ENCODE measurements around the gene SAP30L.

The SAP30L gene

GRCh38 chr5:154445422-154446194, at the start of gene SAP30L:
Gene SAP30L (plus strand): TSS chr5:154445997. CDS start chr5:154446605, 608 bp downstream.
- in situ Hi-C loops (cut with MboI; ENCODE audit: low sequenced_read_pairs), result no loop called here

GRCh38 chr5:154396128-154396527, 49.7 kb upstream of the SAP30L start:
- in situ Hi-C loops (cut with MboI; ENCODE audit: low sequenced_read_pairs), result no loop called here

DNA sequence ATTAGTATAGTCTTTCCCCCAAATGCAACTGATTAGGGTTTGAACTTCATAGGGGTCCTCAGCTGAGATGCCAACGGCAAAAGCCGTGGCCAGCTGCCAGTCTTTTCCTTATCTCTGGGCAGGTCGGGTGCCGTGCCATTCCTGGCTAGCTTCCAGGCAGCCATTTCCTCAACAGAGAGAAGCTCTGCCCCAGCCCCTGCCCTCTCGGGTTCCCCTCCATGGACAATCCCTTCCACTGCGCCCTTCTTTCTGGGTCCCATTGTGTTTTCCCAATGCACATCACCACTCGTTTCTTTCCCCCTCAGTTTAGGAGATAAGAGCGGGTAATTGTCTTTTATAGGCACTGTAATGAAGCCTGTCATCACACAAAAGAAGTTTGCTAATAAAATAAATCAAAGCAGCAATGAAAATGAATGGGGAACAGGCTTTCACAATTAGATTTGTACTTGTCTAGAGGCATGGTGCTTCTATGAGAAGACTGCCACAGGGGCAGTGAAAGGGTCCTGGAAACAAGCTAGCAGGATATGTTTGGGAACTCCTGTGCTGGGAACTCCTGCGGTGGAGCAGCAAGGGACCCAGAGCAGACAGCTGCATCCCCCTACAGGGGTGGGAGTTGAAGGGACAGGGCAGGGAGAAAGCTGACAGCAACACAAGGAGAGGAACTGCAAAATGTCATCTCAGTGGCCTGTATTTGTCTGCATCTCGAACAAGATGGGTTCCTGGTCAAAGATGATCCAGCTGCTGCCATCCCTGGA, 48.0 kb upstream of the SAP30L start:
- in situ Hi-C loops (cut with MboI; ENCODE audit: low sequenced_read_pairs), result no loop called here

GRCh38 chr5:154400678-154401077, 45.1 kb upstream of the SAP30L start:
- in situ Hi-C loops (cut with MboI; ENCODE audit: low sequenced_read_pairs), result no loop called here

DNA sequence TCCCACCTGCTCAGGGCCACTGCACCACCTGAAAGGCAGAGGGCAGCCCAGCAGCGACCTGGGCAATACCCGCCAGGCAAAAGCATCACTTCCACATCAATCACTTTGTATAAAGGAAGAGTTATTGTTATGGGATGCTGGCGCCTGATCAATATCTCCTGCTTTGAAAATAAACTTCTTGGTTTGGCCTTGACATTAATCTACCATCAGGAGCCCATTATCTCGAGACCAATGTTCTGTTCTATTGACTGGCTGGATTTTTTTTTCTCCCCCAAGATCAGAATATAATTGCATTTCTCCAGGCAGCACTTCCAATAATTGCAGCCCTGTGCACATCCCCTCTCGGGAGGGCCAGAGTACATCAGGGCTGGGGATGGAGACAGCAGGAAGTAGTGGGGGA, 44.4 kb upstream of the SAP30L start:
- in situ Hi-C loops (cut with MboI; ENCODE audit: low sequenced_read_pairs), result no loop called here

DNA sequence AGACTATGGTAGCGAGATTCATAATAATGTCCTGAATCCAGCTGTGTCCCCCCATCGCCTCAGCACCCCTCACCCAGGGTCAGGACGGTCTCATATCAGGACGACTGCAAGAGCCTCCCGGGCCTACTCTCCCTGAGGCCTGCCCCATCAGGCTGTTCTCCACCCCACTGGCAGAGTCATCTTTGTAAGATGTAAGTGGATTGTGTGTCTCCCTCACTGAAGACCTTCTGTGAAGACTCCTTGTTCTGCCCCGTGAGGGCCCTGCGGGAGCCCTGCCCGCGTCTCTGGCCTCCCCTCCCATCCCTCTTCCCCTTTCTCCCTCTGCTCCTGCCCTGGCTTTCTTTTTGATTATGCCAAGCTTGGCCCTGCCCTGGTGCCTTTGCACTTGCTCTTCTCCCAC, 43.9 kb upstream of the SAP30L start:
- in situ Hi-C loops (cut with MboI; ENCODE audit: low sequenced_read_pairs), result no loop called here

DNA sequence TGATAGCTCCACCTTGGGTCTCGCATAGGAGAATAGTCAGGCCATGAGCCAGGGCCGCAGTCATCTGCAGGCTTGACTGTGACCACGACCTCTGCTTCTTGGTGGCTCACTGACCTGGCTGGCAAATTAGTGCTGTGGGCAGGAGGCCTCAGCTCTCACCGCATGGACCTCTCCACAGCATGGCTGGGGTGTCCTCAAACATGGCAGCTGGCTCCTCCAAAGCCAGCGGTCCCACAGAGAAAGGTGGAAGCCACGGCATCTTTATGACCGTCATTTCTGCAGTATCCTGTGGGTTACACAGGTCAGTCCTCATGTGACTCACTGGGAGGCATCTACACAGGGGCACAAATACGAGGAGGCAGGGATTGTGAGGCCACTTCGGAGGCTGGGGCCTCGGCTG, 43.2 kb upstream of the SAP30L start:
- in situ Hi-C loops (cut with MboI; ENCODE audit: low sequenced_read_pairs), result no loop called here

DNA sequence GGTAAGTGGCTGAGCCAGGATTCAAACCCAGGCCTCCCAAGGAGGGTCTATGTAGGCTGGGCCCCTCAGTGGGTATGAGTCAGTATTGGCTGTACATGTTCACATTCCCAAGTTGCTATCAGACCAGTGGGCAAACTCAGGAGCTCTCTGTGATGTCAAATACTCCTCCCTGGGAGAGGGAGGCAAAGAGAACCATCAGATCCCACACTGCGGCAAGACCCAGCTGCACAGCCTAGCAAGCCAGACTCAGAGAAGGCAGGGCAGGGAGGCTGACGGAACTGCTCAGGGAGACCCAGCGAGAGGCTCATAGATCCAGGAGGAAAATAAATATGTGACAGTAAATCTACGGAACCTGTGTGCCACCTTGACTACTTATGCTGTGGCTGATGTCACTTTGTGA, 42.6 kb upstream of the SAP30L start:
- in situ Hi-C loops (cut with MboI; ENCODE audit: low sequenced_read_pairs), result no loop called here

- in situ Hi-C loops (cut with MboI; ENCODE audit: low sequenced_read_pairs), result no loop called here
These were observed 41.9 kb upstream of the SAP30L start for GRCh38 chr5:154403776-154404387.

- in situ Hi-C loops (cut with MboI; ENCODE audit: low sequenced_read_pairs), result no loop called here
These were observed 40.6 kb upstream of the SAP30L start for GRCh38 chr5:154405078-154405792.

DNA sequence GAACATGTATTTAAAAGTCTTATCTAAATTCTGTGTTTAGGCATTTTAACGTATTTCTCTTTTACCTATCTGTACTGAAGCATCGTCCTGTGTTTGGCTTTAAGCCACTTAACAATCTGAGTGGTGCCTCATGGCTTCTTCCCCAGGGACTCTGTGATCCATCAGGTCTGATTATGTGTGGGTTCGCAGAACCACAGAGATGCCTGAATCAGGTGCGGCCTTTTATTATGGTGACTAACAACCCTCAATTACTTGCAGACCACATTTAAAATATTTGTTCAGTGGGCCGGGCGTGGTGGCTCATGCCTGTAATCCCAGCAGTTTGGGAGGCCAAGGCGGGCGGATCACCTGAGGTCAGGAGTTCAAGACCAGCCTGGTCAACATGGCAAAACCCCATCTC, 39.6 kb upstream of the SAP30L start:
- in situ Hi-C loops (cut with MboI; ENCODE audit: low sequenced_read_pairs), result no loop called here

- in situ Hi-C loops (cut with MboI; ENCODE audit: low sequenced_read_pairs), result no loop called here
These were observed 39.0 kb upstream of the SAP30L start for GRCh38 chr5:154406826-154407225.

DNA sequence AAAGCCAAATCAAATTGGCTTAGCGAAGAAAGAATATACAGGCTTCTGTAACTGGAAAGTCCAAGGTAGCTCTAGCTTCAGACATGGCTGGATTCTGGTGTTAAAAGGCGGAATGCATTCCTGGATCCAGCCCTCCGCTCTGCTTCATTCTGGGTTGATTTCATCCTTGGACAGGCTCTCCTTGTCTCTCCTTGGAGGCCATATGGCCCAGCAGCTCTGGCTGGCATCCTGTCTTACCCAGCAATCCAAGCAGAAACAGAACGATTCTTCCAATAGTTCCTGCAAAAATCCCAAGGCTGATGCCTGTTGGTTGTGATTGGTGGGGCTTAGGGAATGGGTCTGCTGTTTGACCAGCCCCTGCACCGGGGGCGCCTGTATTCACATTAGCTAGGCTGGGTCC, 37.0 kb upstream of the SAP30L start:
- in situ Hi-C loops (cut with MboI; ENCODE audit: low sequenced_read_pairs), result no loop called here

- in situ Hi-C loops (cut with MboI; ENCODE audit: low sequenced_read_pairs), result no loop called here
These were observed 36.5 kb upstream of the SAP30L start for GRCh38 chr5:154409230-154409840.

GRCh38 chr5:154410008-154410407, 35.8 kb upstream of the SAP30L start:
- in situ Hi-C loops (cut with MboI; ENCODE audit: low sequenced_read_pairs), result no loop called here

DNA sequence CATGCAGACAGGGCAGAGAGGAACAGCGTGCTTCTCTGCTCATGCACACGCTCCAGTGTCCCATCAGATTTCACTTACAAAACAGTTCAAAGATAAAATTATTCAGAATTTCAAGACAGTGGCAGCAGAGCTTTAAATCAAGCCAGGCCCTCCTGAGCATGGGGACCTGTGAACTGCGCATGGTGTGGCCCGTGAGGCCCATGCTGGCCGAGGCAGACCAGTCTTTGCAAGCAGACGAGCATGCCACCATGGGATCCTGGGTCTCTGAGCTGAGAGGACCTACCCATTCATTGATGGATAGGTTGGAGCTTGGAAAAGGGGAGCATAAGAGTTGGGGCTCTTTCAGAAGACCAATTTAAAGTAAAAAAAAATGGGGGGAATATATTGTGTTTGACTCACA, 35.0 kb upstream of the SAP30L start:
- in situ Hi-C loops (cut with MboI; ENCODE audit: low sequenced_read_pairs), result no loop called here

GRCh38 chr5:154411338-154411737, 34.5 kb upstream of the SAP30L start:
- in situ Hi-C loops (cut with MboI; ENCODE audit: low sequenced_read_pairs), result no loop called here

GRCh38 chr5:154412316-154412715, 33.5 kb upstream of the SAP30L start:
- in situ Hi-C loops (cut with MboI; ENCODE audit: low sequenced_read_pairs), result no loop called here

DNA sequence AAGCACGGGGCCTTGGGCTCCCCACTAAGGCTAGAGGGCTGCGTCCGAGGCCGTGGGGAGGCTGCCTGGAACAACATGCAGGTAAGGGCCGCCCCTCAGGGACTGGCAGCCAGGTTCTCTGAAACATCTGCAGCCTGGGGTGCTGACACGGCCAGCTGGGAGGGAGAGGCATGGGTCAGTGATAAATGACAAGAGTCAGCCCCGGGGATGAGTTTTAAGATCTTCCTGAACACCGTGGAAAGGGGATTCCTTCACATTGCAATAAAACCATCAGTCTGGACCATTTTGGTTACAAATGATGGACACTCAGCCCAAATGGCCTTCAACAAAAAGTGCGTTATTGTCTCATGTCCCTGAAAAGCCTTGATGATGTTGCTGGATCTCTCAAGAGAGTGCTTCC, 32.9 kb upstream of the SAP30L start:
- in situ Hi-C loops (cut with MboI; ENCODE audit: low sequenced_read_pairs), result no loop called here

- in situ Hi-C loops (cut with MboI; ENCODE audit: low sequenced_read_pairs), result no loop called here
These were observed 30.7 kb upstream of the SAP30L start for GRCh38 chr5:154415114-154415513.

DNA sequence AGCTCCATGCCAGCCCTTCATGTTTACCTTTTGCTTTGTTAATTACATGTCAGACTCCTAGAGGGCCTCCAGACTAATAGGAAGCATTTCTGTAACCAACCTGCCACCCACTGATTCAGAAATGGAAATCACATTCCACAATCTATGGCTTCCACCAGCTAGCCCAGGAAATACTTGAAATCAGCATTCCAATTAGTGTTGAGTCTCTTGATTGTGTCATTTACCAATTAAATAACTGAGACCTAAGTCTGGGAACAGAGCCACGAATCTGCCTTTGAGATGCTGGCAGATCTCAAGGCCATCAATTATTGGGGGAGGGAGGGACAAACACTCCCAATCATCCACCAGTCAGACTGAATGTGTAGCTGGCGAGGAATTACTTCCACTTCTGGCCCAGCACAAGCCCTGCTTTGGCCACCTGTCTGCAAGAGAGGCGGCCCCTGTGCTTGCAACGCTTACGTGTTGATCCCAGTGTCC, 27.4 kb upstream of the SAP30L start:
- in situ Hi-C loops (cut with MboI; ENCODE audit: low sequenced_read_pairs), result no loop called here
